SK-N-MC (cell line): ENCODE results near the gene SEC14L1.

Experiments used
- EZH2 ChIP-seq: fragments of 200-600 bp; sonication (generic); IDR thresholded peaks from one replicate; pipeline ENCODE4 v1.6.1; 2017; ENCODE audit warnings: antibody characterized with exemption
- FOXP2 ChIP-seq: optimal IDR thresholded peaks from 2 replicates; pipeline ENCODE3; 2011; ENCODE audit warnings: mild to moderate bottlenecking, moderate library complexity; ENCODE audit not compliant: insufficient read depth; ENCODE audit errors: extremely low read length, control extremely low read depth
- POLR2AphosphoS5 ChIP-seq: IDR thresholded peaks from 2 replicates; pipeline ENCODE4 v1.6.1; 2012; ENCODE audit warnings: mild to moderate bottlenecking, low read depth, low read length, borderline replicate concordance

- TF ChIP-seq POLR2AphosphoS5 (no peak), EZH2 (no peak), FOXP2 (no peak)
Measured at GRCh38 chr17:77163001-77163400, 22.2 kb downstream of the SEC14L1 start.
